AG04450 (cell line): Measurements from ENCODE around the gene CORIN. TPM values are rescaled to one million over a fixed set of nuclear protein-coding genes. Genes with fewer than 3 reads are reported as not detected.
A peak's percentile ranks its signal among the peaks of the same experiment; 100 is the strongest.
"Not testable (repeated sequence)": the region's sequence is repeated elsewhere in the genome, so short reads cannot be mapped to it uniquely, and the experiment has no call there.

Source experiments
- CTCF ChIA-PET: fragments of 300-600, 350-600 bp; formaldehyde crosslinking; extraction: SDS; loops from one replicate; lab custom pipeline; 2022; ENCODE audit warnings: antibody characterized with exemption, inconsistent platforms; lab: Charles Lee
- POLR2A ChIA-PET: fragments of 350-600 bp; formaldehyde crosslinking; extraction: SDS; loops from one replicate; lab custom pipeline; 2021; ENCODE audit warnings: antibody characterized with exemption, inconsistent platforms; lab: Yijun Ruan, JAX
- DNase-seq: peaks from one replicate; pipeline ENCODE4 v3.0.0-alpha.2; 2011; ENCODE audit warnings: low read depth, low spot score
- H3K27ac ChIP-seq: one replicate; pipeline ENCODE4 v1.5.1; 2012; ENCODE audit warnings: low read depth, low read length, control low read depth
- H3K27me3 ChIP-seq: one replicate; pipeline ENCODE4 v1.6.0; 2012; ENCODE audit warnings: low read length; ENCODE audit not compliant: control insufficient read depth, insufficient read depth
- H3K4me3 ChIP-seq: 2 replicates; pipeline ENCODE4 v1.5.1; 2011; ENCODE audit warnings: mild to moderate bottlenecking, low read depth, low read length, control low read depth
- H3K9me3 ChIP-seq: 2 replicates; pipeline ENCODE4 v1.5.1; 2012; ENCODE audit warnings: low read length; ENCODE audit not compliant: control insufficient read depth, insufficient read depth
- polyA plus RNA-seq: library from polyadenylated mRNA; depleted of rRNA; stranded (reverse); fragments of >200 nt; gene quantifications from 2 replicates; pipeline ENCODE4 v1.2.3, GENCODE V29; 2011; rRNA removed
- small RNA-seq: library from RNA; depleted of rRNA; stranded (forward); fragments of <200 nt; gene quantifications from one replicate; pipeline ENCODE3, GENCODE V24; 2012; ENCODE audit warnings: low read depth; ENCODE audit not compliant: insufficient read length
- TF ChIP-seq, protein P1 (sequence below): IDR thresholded peaks from 2 replicates; pipeline ENCODE4 v1.5.1; 2011; ENCODE audit warnings: low read depth, low read length, control low read depth, inconsistent platforms

The CORIN gene
- polyA plus RNA-seq, 1 experiment = 29.6 TPM

DNA sequence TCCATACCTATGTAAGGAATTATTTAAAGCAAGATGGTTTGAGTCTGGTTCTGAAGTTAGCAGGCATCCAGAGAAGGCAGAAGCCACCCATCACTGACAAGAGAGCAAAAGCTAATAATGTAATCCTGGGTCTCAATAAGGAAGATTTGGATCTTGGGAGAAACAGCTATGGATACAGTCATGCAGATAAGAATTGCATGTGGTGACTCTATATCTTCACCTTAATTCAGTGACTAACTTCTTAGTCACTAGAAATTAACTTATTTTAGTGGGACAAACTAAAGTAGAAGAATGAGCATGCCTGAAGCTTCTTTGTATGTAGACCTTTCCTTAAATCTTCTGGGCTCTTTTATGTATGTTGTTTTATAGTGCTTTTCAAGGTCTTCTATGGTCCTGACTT is 286.2 kb downstream of the CORIN start:
- ChIA-PET POLR2A (interaction anchor here (0.7 to 1.5 kb wide), 2 partner anchors 24 to 67 kb away, joined by 3 to 5 read pairs; partner anchors contain the start of gene ATP10D), CTCF (interaction anchor here (1.0 to 2.1 kb wide), 2 partner anchors 12 to 14 kb away, joined by 3 to 5 read pairs; no protein-coding TSS in a partner anchor)
- H3K4me3 ChIP-seq = no peak overlapping the region
- no peaks in the 10 kb centered on the region for H3K27me3 ChIP-seq
- TF ChIP-seq, protein P1, sequence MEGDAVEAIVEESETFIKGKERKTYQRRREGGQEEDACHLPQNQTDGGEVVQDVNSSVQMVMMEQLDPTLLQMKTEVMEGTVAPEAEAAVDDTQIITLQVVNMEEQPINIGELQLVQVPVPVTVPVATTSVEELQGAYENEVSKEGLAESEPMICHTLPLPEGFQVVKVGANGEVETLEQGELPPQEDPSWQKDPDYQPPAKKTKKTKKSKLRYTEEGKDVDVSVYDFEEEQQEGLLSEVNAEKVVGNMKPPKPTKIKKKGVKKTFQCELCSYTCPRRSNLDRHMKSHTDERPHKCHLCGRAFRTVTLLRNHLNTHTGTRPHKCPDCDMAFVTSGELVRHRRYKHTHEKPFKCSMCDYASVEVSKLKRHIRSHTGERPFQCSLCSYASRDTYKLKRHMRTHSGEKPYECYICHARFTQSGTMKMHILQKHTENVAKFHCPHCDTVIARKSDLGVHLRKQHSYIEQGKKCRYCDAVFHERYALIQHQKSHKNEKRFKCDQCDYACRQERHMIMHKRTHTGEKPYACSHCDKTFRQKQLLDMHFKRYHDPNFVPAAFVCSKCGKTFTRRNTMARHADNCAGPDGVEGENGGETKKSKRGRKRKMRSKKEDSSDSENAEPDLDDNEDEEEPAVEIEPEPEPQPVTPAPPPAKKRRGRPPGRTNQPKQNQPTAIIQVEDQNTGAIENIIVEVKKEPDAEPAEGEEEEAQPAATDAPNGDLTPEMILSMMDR = no peak
- DNase-seq = no peak
- no peaks in the 10 kb centered on the region; the same call in 1 of the 2 replicates for H3K9me3 ChIP-seq
- H3K27ac ChIP-seq = peak overlapping the region; percentile 42

DNA sequence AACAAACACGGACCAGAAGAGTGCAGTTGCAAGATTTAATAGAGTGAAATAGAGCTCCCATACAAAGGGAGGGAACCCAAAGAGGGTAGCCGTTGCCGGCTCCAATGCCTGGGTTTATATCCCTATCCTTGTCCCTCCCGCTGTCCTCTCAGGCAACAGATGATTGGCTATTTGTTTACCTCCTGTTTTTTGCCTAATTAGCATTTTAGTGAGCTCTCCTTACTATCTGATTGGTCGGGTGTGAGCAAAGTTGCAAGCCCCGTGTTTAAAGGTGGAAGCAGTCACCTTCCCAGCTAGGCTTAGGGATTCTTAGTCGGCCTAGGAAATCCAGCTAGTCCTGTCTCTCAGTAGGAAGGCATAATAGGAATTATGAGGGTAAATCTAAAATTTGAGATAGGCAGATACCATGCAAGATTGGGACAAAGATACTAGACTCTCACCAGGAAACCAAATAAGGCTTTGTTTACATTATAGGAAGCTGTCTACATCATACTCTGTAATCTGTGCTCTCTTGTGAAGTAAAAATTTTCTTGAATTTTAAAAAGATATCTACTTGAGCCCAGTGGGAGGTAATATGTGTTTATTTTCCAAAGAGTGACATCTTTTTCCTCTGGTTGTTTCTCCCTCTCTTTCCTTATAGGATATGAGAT is 286.8 kb downstream of the CORIN start:
- CTCF ChIA-PET = interaction anchor here (2.1 kb wide), 1 partner anchor 15 kb away, joined by 5 read pairs; no protein-coding TSS in a partner anchor
- no peak overlapping the region for H3K4me3 ChIP-seq

DNA sequence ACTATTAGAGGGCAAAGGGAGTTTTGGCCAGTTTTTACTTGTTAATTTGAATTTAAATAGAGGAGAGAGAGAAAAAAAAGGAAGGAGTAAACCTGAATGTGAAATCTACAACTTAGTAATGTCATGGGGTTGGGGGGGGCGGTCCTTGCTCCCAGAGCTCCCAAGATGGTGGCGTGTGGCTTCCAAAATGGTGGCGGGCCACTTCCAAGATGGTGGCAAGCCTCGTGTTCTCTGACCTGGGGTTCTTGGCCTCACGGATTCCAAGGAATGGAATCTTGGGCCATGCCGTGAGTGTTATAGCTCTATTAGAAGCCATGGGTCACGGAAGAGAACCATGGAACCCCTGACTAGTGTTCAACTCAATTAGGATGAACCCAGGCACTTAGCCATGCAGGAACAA is 287.5 kb downstream of the CORIN start:
- H3K27me3 ChIP-seq, H3K27ac ChIP-seq, H3K9me3 ChIP-seq, DNase-seq, POLR2A ChIA-PET, H3K4me3 ChIP-seq: not testable (repeated sequence)
- CTCF ChIA-PET = interaction anchor here (2.1 kb wide), 1 partner anchor 15 kb away, joined by 5 read pairs; no protein-coding TSS in a partner anchor

More for the DNA sequence above, 286.8 kb downstream of the CORIN start:
- no peak for DNase-seq
- no peaks in the 10 kb centered on the region; the same call in 1 of the 2 replicates for H3K9me3 ChIP-seq
- TF ChIP-seq, protein P1 = no peak
- POLR2A ChIA-PET = interaction anchor here (1.5 kb wide), 1 partner anchor 66 kb away, joined by 5 read pairs; the partner anchor contains the start of gene ATP10D
- H3K27me3 ChIP-seq = no peaks in the 10 kb centered on the region
- peak overlapping the region; percentile 33 for H3K27ac ChIP-seq

Small RNA genes lying within 50 kb of the gene (small RNA-seq; reads per million reads assigned to genes)
- not detected for gene MIR8053

Other genes with a start within 250 kb of the CORIN start
- 15.0 and 18.5 TPM in 2 replicates for gene NFXL1, start 76.5 kb upstream of the CORIN start, polyA plus RNA-seq
- gene CNGA1, start 178.6 kb upstream of the CORIN start, polyA plus RNA-seq = not detected in 2 replicates
- gene NIPAL1, start 178.7 kb upstream of the CORIN start, polyA plus RNA-seq = 0.22 and 0.26 TPM in 2 replicates